HG03066 (cell line): ENCODE data around the gene OTOF.

Experiments used
- ATAC-seq: cut with Tn5 transposase; IDR thresholded peaks from one replicate; pipeline ENCODE4 v1.9.1; 2021; ENCODE audit warnings: low read depth; ENCODE audit not compliant: unreplicated experiment

OTOF gene

DNA sequence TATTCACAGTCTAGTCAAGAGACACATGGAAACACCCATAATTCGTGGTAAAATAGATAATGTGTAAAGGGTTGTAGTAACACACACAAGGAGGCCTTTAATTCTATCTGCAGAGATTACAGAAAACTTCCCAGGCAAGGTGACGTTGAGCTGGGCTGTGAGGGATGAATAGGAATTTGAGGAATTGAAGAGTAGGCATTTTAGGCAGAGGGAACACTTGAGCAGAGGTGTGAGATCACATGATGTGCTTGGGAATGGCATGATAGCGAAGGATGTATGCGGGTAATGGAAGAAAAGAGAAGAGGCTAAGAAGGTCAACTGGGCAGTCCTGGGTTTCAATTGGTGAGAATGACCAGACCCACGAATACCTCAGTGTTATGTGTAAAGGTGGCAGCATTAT is 56.0 kb downstream of the OTOF start:
- no peak for ATAC-seq

DNA sequence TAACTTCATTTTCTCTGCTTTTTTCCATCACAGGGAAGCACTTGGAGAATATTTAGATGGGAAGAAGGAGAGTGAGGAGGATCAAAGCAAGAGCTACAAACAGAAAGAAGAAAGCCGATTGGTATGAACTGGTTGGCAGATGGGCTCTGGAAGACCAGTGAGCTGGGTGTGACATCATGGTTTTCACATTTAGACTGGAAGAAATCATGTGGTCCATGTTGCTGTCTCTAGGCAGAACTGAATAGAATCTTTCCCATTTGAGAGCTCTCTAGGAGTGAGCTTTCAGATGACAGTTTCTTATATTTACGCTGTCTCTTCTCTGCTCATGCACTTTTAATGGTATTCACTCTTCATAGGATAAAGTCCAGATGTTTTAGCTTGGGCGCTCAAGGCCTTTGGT is 63.6 kb downstream of the OTOF start:
- ATAC-seq = no peak

DNA sequence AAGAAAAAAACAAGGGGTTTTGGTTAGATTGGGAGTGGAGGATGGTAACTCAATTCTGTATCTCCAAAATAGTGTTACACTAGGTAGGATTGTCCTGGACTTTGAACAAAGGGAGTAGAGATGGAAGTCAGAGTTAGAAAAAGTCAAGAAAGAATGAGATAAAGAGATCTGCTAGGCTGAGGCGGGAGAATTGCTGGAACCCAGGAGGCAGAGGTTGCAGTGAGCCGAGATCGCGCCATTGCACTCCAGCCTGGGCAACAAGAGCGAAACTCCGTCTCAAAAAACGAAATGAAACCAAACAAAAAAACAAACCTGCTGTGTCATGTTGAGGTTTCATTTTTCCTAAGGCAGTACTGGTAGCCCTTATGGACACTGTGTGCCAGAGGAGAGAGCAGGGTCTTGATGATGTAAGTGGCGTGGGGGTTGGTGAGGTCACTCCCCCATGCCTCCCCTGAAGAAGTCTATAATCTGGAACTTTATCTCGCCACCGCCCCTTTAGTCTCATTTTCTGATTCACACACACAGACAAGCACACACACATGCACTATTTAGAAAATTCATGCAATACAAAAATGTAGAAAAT is 65.7 kb downstream of the OTOF start:
- peak; percentile 80 for ATAC-seq

DNA sequence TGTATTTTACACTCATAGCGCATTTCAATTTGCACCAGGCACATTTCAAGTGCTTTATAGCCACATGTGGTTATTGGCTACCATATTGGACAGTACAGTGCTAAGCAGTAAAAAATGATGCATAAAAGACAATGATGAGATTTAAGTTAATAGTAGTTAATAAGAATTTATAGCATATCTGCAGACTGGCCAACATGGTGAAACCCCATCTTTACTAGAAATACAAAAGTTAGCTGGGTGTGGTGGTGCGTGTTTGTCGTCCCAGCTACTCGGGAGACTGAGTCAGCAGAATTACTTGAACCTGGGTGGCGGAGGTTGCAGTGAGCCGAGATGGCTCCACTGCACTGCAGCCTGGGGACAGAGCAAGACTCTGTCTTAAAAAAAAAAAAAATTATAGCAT is 66.5 kb downstream of the OTOF start:
- ATAC-seq = no peak

DNA sequence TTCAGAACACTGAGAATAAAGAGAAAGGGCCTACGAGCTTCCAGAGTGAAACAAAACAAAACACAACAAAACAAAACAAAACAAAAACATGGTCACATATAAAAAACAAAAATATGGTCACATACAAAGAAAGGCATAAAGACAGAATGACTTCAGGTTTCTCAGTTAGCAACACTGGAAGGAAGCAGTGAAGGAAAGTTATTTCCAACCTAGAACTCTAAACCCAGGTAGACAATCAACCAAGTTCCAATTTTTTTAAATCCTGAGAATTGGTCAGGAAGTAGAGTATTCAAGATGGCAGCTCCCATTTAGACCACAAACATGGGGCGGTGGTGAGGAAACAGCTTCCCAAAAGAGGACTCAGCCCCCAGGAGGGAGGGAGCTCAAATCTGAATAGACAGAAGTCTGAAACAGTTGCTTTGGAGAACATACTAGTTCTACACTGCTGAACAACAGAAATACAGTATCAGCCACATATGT is 67.1 kb downstream of the OTOF start:
- ATAC-seq = no peak

DNA sequence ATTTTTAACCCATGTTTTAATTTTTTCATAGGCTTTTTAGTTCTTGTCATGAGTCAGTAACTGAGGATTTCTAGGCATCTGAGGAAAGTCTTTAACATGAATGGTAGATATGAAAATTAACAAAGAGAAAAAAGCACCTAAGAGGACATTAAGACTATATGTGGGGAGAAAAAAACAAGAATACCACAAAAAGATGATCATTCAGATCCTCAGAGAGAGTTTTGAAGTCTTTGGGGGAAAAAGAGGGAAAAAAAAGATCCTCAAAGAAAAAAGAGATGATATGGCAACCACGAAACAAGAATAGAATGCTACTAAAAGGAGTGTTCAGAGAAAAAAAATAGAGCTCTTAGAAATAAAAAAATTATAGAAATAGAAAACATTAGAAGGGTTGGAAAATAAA is 68.1 kb downstream of the OTOF start:
- no peak for ATAC-seq

DNA sequence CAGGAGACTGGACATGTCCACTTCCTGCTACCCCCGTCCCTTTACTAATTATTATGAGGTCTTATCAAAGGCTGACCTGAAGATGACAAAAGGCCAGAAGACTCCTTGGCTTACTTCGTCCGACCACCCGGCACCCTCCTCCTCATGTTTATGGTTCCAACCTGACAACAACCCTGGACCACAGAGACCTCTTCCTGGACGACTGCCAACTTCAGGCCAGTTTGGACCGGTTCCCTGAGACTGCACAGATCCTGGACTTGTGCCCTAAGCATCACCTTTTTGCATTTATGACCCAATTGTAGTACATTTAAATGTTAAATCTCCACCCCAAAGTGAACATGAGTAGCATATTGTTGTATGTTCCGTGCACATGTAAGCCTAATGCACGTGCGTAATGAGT is 70.4 kb downstream of the OTOF start:
- ATAC-seq = no peak
